HepG2 (cell line): ENCODE data around the gene TJP1. TPM values are rescaled to one million over a fixed set of nuclear protein-coding genes. Genes with fewer than 3 reads are reported as not detected.
A peak's percentile ranks its signal among the peaks of the same experiment; 100 is the strongest.

Experiments used
- ADNP ChIP-seq: sonication (generic); formaldehyde crosslinking; IDR thresholded peaks from 2 replicates; pipeline ENCODE4 v1.4.0; 2020; ENCODE audit warnings: missing genetic modification reagents
- ELK4 ChIP-seq: sonication (generic); formaldehyde crosslinking; IDR thresholded peaks from 2 replicates; pipeline ENCODE4 v1.9.0; 2021; ENCODE audit warnings: missing genetic modification reagents, borderline replicate concordance
- HHEX ChIP-seq: IDR thresholded peaks from 2 replicates; pipeline ENCODE4 v1.6.1; 2016; ENCODE audit warnings: control low read depth
- HINFP ChIP-seq: sonication (generic); formaldehyde crosslinking; IDR thresholded peaks from 2 replicates; pipeline ENCODE4 v1.4.0; 2020; ENCODE audit warnings: low read depth, mild to moderate bottlenecking, missing genetic modification reagents
- IRX3 ChIP-seq: sonication (generic); formaldehyde crosslinking; IDR thresholded peaks from 2 replicates; pipeline ENCODE4 v1.8.1; 2023; ENCODE audit warnings: mild to moderate bottlenecking, low read depth, missing genetic modification reagents, borderline replicate concordance
- MAFG ChIP-seq: sonication (generic); formaldehyde crosslinking; IDR thresholded peaks from 2 replicates; pipeline ENCODE4 v1.5.1; 2020; ENCODE audit warnings: mild to moderate bottlenecking, missing genetic modification reagents
- MEIS2 ChIP-seq: sonication (generic); formaldehyde crosslinking; IDR thresholded peaks from 2 replicates; pipeline ENCODE4 v1.9.0; 2021; ENCODE audit warnings: mild to moderate bottlenecking, missing genetic modification reagents
- NFIB ChIP-seq: sonication (generic); formaldehyde crosslinking; IDR thresholded peaks from 2 replicates; pipeline ENCODE4 v1.9.0; 2021; ENCODE audit warnings: missing genetic modification reagents, mild to moderate bottlenecking, borderline replicate concordance
- NFIC ChIP-seq: IDR thresholded peaks from 2 replicates; pipeline ENCODE4 v1.6.1; 2012; ENCODE audit warnings: mild to moderate bottlenecking, low read length, inconsistent platforms
- NFRKB ChIP-seq: fragments of 450-650 bp; IDR thresholded peaks from 2 replicates; pipeline ENCODE4 v1.6.1; 2017
- PAX8 ChIP-seq: sonication (generic); formaldehyde crosslinking; IDR thresholded peaks from 2 replicates; pipeline ENCODE4 v1.8.0; 2022; ENCODE audit warnings: mild to moderate bottlenecking, missing genetic modification reagents, borderline replicate concordance
- PHB2 ChIP-seq: fragments of 450-650 bp; IDR thresholded peaks from 2 replicates; pipeline ENCODE4 v1.6.1; 2018; ENCODE audit not compliant: partially characterized antibody
- PRDM15 ChIP-seq: sonication (generic); formaldehyde crosslinking; IDR thresholded peaks from 2 replicates; pipeline ENCODE4 v1.4.0; 2020; ENCODE audit warnings: missing genetic modification reagents
- RBAK ChIP-seq: sonication (generic); formaldehyde crosslinking; IDR thresholded peaks from 2 replicates; pipeline ENCODE4 v1.5.1; 2020; ENCODE audit warnings: mild to moderate bottlenecking, missing genetic modification reagents
- RBM22 ChIP-seq: fragments of 200-400 bp; formaldehyde crosslinking; optimal IDR thresholded peaks from 2 replicates; pipeline ENCODE3; 2017; ENCODE audit warnings: mild to moderate bottlenecking, low read length, moderate library complexity
- RBM39 ChIP-seq: fragments of 200-400 bp; formaldehyde crosslinking; IDR thresholded peaks from one replicate; pipeline ENCODE4 v1.6.1; 2018; ENCODE audit warnings: antibody characterized with exemption, mild to moderate bottlenecking, low read depth, low read length; ENCODE audit not compliant: poor library complexity, severe bottlenecking
- RFX3 ChIP-seq: IDR thresholded peaks from 2 replicates; pipeline ENCODE4 v1.6.1; 2016; ENCODE audit warnings: missing biosample characterization, missing genetic modification reagents
- TARDBP ChIP-seq: sonication (generic); formaldehyde crosslinking; IDR thresholded peaks from 2 replicates; pipeline ENCODE4 v1.8.0; 2022; ENCODE audit warnings: mild to moderate bottlenecking, missing genetic modification reagents
- ZFP36L2 ChIP-seq: sonication (generic); formaldehyde crosslinking; IDR thresholded peaks from 2 replicates; pipeline ENCODE4 v1.4.0; 2020; ENCODE audit warnings: missing genetic modification reagents
- ZKSCAN5 ChIP-seq: sonication (generic); formaldehyde crosslinking; IDR thresholded peaks from 2 replicates; pipeline ENCODE4 v1.5.1; 2020; ENCODE audit warnings: mild to moderate bottlenecking, missing genetic modification reagents
- ZNF260 ChIP-seq: sonication (generic); formaldehyde crosslinking; IDR thresholded peaks from 2 replicates; pipeline ENCODE4 v1.4.0; 2020; ENCODE audit warnings: missing genetic modification reagents, low read depth, mild to moderate bottlenecking, borderline replicate concordance
- ZNF30 ChIP-seq: sonication (generic); formaldehyde crosslinking; IDR thresholded peaks from 2 replicates; pipeline ENCODE4 v1.5.0; 2020; ENCODE audit warnings: mild to moderate bottlenecking, missing genetic modification reagents
- ZNF441 ChIP-seq: sonication (generic); formaldehyde crosslinking; IDR thresholded peaks from 2 replicates; pipeline ENCODE4 v1.7.0; 2021; ENCODE audit warnings: missing genetic modification reagents, borderline replicate concordance
- ZNF451 ChIP-seq: sonication (generic); formaldehyde crosslinking; IDR thresholded peaks from 2 replicates; pipeline ENCODE4 v1.5.0; 2020; ENCODE audit warnings: mild to moderate bottlenecking, missing genetic modification reagents
- ZNF564 ChIP-seq: sonication (generic); formaldehyde crosslinking; IDR thresholded peaks from 2 replicates; pipeline ENCODE4 v1.8.1; 2023; ENCODE audit warnings: mild to moderate bottlenecking, missing genetic modification reagents
- ZNF839 ChIP-seq: sonication (generic); formaldehyde crosslinking; IDR thresholded peaks from 2 replicates; pipeline ENCODE4 v1.4.0; 2020; ENCODE audit warnings: missing genetic modification reagents, mild to moderate bottlenecking, borderline replicate concordance
- polyA plus RNA-seq, 8 experiments: library from polyadenylated mRNA; depleted of rRNA in 3 of 8; stranded (reverse) in 7 of 8; unstranded in 1 of 8; fragments of >200 nt; fragmentation: Illumina TruSeq in 4 of 8; extraction: Trizol in 4 of 8; gene quantifications; 2 replicates each; pipeline versions ENCODE4 v1.2.1 to v1.2.3, GENCODE V29; 2011 to 2016; ENCODE audit warnings: low read depth in 4 of 8, missing spikeins in 1 of 8, mixed read lengths in 1 of 8; ENCODE audit not compliant: insufficient read depth in 1 of 8
- total RNA-seq, 5 experiments: library from RNA; depleted of rRNA; stranded (reverse); fragments of >200 nt; fragmentation: Illumina TruSeq; extraction: Trizol; gene quantifications; 2 replicates each; pipeline ENCODE4 v1.2.3, GENCODE V29; 2016; ENCODE audit warnings: low read depth in 1 of 5

The TJP1 gene
- total and polyA plus RNA-seq, 2 of the 13 experiments (the other 11 are each of a cell fraction or from before 2014, with no cell fraction given): 25.9 to 27.1 TPM

- no peak for TF ChIP-seq MAFG (CRISPR knock-in tag)
- no peak for TF ChIP-seq NFIC
- TF ChIP-seq RFX3 (CRISPR knock-in tag): no peak
- no peak for TF ChIP-seq IRX3 (CRISPR knock-in tag)
- TF ChIP-seq PAX8 (CRISPR knock-in tag): no peak
- TF ChIP-seq ZNF30 (CRISPR knock-in tag): no peak
- TF ChIP-seq RBAK (CRISPR knock-in tag): no peak
- TF ChIP-seq MEIS2 (CRISPR knock-in tag): no peak
- no peak for TF ChIP-seq ZNF839 (CRISPR knock-in tag)
- 0 out of 2 replicates have a peak, but pooled peaks have one; percentile 39 for TF ChIP-seq TARDBP (CRISPR knock-in tag)
- no peak for TF ChIP-seq ZNF260 (CRISPR knock-in tag)
- no peak for TF ChIP-seq NFRKB
- TF ChIP-seq ZNF451 (CRISPR knock-in tag): 0 out of 2 replicates have a peak, but pooled peaks have one; percentile 59
- TF ChIP-seq PHB2: no peak
- TF ChIP-seq ZNF441 (CRISPR knock-in tag): no peak
- TF ChIP-seq ZNF564 (CRISPR knock-in tag): 0 out of 2 replicates have a peak, but pooled peaks have one; percentile 60
- no peak for TF ChIP-seq PRDM15 (CRISPR knock-in tag)
- no peak for TF ChIP-seq HHEX (CRISPR knock-in tag)
- TF ChIP-seq ADNP: no peak
- TF ChIP-seq RBM39: no peak
- no peak for TF ChIP-seq ELK4 (CRISPR knock-in tag)
- no peak for TF ChIP-seq ZFP36L2
- TF ChIP-seq ZKSCAN5: no peak
- 0 out of 2 replicates have a peak, but pooled peaks have one; percentile 46 for TF ChIP-seq HINFP
- no peak for TF ChIP-seq NFIB (CRISPR knock-in tag)
- TF ChIP-seq RBM22: no peak
Measured at GRCh38 chr15:29674661-29675533, 147.4 kb downstream of the TJP1 start (continued).
